Measurements from ENCODE around the gene UNC13A.
A peak's percentile ranks its signal among the peaks of the same experiment; 100 is the strongest.

The UNC13A gene

DNA sequence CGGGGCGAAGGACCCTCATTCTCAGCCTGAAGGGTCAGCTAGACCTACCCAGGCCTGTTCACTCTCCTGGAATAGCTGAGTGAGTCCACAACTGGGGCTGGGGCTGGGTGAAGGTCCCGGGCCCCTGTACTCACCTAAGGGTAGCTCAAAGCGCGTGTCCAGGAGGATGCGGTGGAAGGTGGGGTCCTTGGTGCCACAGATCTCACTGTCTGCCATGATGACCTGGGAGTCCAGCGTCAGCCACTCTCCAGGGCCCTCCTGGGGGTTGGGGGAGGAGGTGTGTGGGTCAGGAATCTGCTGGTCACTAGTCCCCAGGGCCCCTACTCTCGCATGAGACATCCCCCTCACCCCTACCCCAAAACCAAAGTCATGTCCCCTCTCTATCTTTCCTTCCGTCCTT is 18.7 kb downstream of the UNC13A start:
- DNase-seq (ENCODE audit: low spot score): no peak

DNA sequence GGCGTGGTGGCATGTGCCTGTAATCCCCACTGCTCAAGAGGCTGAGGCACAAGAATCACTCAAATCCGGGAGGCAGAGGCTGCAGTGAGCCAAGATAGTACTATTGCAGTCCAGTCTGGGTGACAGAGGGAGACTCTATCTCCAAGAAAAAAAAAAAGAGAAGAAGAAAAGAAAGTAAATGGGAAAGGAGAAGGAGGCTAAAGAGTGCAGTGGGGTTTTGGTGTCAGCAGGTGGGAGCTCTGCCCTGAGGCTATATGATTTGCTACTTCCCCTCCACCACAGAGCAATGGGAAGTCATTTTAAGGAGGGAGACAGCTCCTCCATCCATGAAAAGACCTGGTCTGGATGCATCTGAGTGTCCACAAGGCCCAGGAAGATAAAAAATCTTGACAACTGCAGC is 23.1 kb downstream of the UNC13A start:
- no peak for DNase-seq (ENCODE audit: low spot score)

DNA sequence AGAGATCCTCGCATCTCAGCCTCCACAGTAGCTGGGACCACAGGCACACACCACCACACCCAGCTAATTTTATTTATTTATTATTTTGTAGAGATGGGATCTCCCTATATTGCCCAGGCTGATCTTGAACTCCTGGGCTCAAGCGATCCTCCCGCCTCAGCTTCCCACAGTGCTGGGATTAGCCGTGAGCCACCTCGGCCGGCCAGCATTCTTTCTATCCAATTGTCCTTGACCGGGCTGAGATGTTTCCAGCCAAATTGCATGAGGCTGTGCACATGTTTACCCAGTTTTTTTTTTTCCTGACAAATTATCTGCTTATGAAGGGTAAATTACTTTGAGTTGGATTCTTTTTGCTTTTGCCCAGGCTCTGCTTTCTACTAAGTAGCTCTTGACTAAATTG is 28.2 kb downstream of the UNC13A start:
- no peak for DNase-seq (ENCODE audit: low spot score)

DNA sequence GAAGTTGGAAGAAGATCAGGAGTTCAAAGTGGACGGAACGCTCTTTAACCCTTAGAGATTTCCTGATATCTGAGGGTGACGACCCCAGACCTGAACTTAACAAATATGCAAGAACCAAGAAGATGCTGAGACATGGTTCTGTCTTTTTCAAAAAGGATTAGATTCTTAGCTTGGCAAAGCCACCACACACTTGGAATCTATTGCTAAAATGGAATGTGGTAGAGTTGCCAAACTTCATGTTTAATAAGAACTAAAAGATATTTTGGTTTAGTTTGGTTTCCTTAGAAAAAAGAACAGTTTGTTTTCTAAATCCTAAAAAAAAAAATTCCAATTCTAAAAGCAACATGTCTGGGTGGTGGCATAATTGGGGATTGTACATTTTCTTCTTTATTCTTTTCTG is 29.5 kb downstream of the UNC13A start:
- no peak for DNase-seq (ENCODE audit: low spot score)

GRCh38 chr19:17658240-17658639 is 29.9 kb downstream of the UNC13A start:
- DNase-seq (ENCODE audit: low spot score): no peak

DNA sequence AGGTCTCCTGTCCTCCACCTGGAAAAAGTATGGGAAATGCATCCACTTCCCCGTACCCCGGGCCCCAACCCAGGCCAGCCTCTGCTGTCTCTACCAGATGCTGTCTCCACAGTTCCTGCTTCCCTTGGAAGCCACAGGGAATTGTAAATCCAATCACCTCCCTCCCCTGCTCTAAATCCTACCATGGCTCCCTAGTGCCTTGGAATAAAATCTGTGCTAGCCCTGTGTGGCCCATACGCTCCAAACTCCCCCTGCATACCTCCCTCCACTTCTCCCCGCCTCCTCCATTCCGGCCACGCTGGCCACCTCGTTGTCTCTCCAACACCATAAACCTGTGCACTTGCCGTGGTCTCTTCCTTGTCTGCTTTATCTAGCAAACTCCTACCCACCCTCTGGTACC is 31.2 kb downstream of the UNC13A start:
- DNase-seq (ENCODE audit: low spot score): no peak

- no peak for DNase-seq (ENCODE audit: low spot score)
Measured at GRCh38 chr19:17655751-17656472, 32.2 kb downstream of the UNC13A start.

GRCh38 chr19:17654993-17655392 is 33.2 kb downstream of the UNC13A start:
- DNase-seq (ENCODE audit: low spot score): peak; percentile 7

DNA sequence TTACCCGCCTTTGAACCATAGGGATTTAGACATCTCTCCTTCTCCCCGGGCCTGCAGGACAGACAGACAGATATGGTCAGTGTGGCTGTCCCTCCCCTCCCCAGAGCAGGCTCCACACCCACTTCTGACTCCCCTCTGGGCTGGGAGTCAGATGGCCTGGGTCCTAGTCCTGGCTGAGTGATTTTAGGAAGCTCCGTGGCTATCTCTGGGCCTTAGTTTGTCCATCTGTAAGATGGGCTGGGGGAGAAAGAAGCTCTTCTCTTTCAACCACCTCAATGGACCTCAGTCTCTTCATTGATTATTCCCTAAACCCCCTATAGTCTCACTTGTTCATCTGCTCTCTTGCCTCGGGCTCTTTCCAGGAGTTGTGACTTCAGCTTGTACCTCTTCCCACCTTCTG is 35.5 kb downstream of the UNC13A start:
- no peak for DNase-seq (ENCODE audit: low spot score)

DNA sequence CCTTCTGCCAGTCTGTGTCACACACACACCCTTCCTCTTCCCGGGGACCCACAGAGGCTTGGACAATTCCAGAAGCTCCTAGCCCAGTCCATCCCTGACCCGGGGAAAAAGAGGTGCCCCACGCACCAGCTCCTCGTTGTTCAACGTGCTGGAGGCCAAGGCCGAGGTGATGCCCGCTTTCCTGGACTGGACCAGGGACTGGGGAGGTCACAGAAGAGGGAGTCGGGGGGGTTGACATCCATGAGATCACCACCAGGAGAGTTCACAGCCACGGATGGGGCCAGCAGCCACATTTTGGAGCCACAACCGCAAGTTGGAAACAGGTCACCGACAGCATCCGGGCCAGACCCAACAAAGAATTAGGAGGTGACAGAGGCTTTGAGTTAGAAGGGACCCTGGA is 39.4 kb downstream of the UNC13A start:
- DNase-seq (ENCODE audit: low spot score): no peak

- no peak for DNase-seq (ENCODE audit: low spot score)
Measured at GRCh38 chr19:17648097-17648660, 40.0 kb downstream of the UNC13A start.

DNA sequence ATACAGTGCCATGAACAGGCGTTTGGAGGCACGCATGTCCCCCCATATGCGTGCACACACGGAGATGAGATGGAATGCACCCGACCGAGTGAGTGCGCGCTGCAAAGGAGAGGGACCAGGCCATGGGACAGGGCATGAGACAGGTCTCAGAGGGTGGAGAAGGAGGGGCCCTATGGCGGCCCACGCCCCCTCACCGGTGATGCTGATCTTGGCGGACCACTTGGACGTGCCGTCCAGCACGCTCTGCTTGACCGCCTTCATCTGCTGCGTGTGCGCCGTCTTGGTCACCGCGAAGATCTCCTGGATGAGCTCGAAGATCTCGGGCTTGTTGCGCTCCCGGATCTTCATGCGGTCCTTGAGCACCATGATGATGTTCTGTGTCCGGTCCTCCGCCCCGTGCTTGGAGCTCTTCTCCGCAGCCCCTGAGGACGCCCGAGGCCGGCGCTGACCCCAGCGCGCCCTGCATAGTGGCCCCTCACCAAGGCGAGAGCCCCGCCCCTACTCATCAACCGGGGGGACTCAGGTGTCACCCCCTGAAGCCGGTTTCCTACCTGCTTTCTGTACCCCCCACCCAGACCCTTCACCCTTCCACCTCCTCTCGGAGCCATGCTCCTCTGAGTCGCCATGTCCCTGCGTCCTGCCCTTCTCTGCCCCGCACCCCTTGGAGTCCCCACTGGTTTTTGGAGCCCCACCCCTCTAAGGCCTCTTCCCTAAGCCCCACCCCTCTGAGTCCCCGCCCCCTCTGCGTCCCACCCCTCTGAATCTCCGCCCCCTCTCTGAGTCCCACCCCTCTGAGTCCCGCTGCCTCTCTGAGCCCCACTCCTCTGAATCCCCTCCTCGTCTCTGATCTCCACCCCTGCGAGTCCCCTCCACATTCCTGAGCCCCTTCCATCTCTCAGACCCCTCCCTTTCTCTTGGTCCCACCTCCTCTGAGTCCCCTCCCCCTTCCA is 40.8 kb downstream of the UNC13A start:
- no peak for DNase-seq (ENCODE audit: low spot score)

- DNase-seq (ENCODE audit: low spot score): no peak
Measured at GRCh38 chr19:17646441-17646840, 41.7 kb downstream of the UNC13A start.

DNA sequence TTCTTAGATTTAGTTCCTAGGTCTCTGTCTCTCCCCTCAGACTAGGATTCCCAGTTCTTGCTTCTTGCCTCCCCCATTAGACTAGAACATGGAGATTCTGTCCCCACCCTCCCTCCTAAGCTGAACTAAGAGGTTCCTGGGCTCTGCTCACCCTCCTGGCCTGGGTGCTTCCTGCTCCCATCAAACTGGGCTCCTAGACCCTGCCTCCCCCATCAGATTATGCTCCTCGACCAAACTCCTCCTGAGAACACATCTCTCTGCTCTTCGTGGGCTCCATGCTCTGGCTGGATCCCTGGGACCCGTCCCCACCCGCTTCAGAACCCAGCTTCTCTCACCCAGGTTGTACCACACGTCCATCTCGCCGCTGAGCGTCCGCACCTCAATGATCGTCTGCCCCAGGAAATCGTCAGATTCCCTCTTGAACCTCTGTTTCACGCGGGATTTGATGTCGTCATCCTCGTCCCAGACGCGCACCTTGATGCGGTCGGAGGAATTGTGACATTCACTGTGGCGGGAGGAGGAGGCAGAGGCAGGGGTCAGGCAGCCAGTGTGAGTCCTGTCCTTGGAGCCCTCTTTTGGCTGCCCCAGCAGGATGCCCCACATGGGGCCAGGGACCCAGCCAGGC is 42.7 kb downstream of the UNC13A start:
- no peak for DNase-seq (ENCODE audit: low spot score)

- DNase-seq (ENCODE audit: low spot score): no peak
Measured at GRCh38 chr19:17642656-17643055, 45.5 kb downstream of the UNC13A start.

DNA sequence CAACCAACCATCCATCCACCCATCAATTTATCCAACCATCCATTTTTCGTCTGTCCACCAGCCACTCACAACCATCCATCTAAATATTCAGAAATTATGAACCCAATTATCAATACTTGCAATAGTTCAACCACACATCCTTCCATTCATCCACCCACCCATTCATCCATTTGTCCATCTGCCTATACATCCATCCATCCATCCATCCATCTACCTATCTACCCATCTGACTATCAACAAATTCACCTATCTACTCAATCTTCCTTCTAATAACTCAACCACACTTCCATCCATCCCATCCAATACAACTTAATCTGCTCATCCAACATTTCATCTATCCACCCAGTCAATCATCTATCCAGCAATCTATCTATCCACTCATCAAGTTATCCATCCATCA is 46.3 kb downstream of the UNC13A start:
- DNase-seq (ENCODE audit: low spot score): no peak

GRCh38 chr19:17641181-17641580 is 47.0 kb downstream of the UNC13A start:
- DNase-seq (ENCODE audit: low spot score): no peak

DNA sequence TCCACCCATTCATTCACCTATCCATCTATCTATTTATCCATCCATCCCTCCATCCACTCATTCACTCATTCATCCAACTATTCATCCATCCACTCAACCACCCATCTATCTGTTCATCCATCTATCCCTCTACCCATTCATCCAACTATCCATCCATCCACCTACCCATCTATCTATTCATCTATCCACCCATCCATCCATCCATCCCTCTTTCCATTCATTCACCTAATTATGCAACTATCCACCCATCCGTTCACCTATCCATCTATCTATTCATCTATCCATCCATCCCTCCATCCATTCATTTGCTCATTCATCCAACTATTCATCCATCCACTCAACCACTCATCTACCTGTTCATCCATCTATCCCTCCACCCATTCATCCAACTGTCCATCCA is 54.5 kb downstream of the UNC13A start:
- no peak for DNase-seq (ENCODE audit: low spot score)

- no peak for DNase-seq (ENCODE audit: low spot score)
Measured at GRCh38 chr19:17632577-17632976, 55.6 kb downstream of the UNC13A start.

DNA sequence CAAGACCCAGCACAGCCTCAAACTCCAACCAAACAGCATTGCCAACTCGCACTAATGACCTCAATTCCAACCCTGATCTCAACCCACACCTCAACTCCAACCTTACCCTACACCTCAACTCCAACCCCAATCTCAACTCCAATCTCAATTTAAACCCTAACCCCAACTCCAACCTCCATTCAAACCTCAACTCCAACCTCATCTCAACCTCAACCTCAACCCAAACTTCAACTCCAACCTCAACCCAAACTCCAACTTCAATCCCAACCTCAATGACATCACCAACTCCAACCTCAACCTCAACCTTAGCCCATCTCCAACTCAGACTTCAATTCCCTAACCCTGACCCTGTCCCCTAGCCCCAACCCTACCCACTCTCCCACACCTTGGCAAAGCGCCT is 58.4 kb downstream of the UNC13A start:
- no peak for DNase-seq (ENCODE audit: low spot score)

DNA sequence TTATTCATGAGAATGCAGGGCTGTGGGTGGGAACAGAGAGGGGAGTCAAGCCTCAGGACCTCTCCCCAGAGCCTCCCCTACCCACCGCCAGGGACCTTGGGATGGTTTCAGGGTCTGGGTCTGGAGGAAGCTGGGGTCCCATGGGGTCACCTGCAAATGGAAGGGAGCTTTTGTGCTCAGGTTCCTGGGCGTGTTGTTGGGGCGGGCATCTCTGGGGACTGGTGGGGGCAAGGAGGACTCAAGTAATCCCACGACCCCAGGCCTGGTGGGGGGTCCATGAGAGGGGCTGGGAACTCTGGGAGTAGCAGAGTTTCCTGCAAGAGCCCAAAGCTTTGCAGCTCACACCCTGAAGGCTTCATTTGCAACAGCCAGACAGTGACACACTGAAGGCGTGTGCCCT is 60.2 kb downstream of the UNC13A start:
- no peak for DNase-seq (ENCODE audit: low spot score)

- DNase-seq (ENCODE audit: low spot score): no peak
Measured at GRCh38 chr19:17627161-17627560, 61.0 kb downstream of the UNC13A start.

Measured in activated CD4-positive, alpha-beta T cell treated with anti-CD3 and anti-CD28 coated beads, Interleukin-2, Interleukin-4, amounts not matched to agents 100 ng/mL and 50 ng/mL, durations not matched to agents 16 hours and 8 hours (primary cell).